AG04450 (cell line): ENCODE results near the gene NXT2. TPM values are rescaled to one million over a fixed set of nuclear protein-coding genes. Genes with fewer than 3 reads are reported as not detected.

Source experiments
- CTCF ChIA-PET: fragments of 300-600, 350-600 bp; formaldehyde crosslinking; extraction: SDS; loops from one replicate; lab custom pipeline; 2022; ENCODE audit warnings: antibody characterized with exemption, inconsistent platforms; lab: Charles Lee
- POLR2A ChIA-PET: fragments of 350-600 bp; formaldehyde crosslinking; extraction: SDS; loops from one replicate; lab custom pipeline; 2021; ENCODE audit warnings: antibody characterized with exemption, inconsistent platforms; lab: Yijun Ruan, JAX
- DNase-seq: peaks from one replicate; pipeline ENCODE4 v3.0.0-alpha.2; 2011; ENCODE audit warnings: low read depth, low spot score
- H3K27ac ChIP-seq: one replicate; pipeline ENCODE4 v1.5.1; 2012; ENCODE audit warnings: low read depth, low read length, control low read depth
- H3K27me3 ChIP-seq: one replicate; pipeline ENCODE4 v1.6.0; 2012; ENCODE audit warnings: low read length; ENCODE audit not compliant: control insufficient read depth, insufficient read depth
- H3K4me3 ChIP-seq: 2 replicates; pipeline ENCODE4 v1.5.1; 2011; ENCODE audit warnings: mild to moderate bottlenecking, low read depth, low read length, control low read depth
- H3K9me3 ChIP-seq: 2 replicates; pipeline ENCODE4 v1.5.1; 2012; ENCODE audit warnings: low read length; ENCODE audit not compliant: control insufficient read depth, insufficient read depth
- polyA plus RNA-seq: library from polyadenylated mRNA; depleted of rRNA; stranded (reverse); fragments of >200 nt; gene quantifications from 2 replicates; pipeline ENCODE4 v1.2.3, GENCODE V29; 2011
- TF ChIP-seq, protein P1 (sequence below): IDR thresholded peaks from 2 replicates; pipeline ENCODE4 v1.5.1; 2011; ENCODE audit warnings: low read depth, low read length, control low read depth, inconsistent platforms

NXT2 gene
- polyA plus RNA-seq, 1 experiment = 10.5 TPM

DNA sequence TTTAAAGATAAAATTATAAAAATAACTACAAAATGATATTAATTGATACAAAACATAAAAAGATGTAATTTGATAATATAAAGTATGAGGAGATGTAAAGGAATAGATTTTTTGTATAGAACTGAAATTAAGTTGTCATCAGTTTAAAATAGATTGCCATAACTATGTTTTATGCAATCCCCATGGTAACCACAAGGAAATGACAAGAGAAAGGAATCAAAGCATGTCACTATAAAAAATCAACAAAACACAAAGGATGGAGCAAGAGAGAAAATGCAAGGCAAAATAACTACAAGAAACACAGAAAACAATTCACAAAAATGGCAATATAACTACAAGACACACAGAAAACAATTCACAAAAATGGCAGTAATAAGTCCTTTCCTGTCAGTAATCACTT, 27.7 kb upstream of the NXT2 start:
- ChIA-PET POLR2A (no interaction called here), CTCF (interaction anchor here (2.1 kb wide), 1 partner anchor 23 kb away, joined by 7 read pairs; no protein-coding TSS in a partner anchor)
- H3K9me3 ChIP-seq = no peaks in the 10 kb centered on the region
- TF ChIP-seq, protein P1, sequence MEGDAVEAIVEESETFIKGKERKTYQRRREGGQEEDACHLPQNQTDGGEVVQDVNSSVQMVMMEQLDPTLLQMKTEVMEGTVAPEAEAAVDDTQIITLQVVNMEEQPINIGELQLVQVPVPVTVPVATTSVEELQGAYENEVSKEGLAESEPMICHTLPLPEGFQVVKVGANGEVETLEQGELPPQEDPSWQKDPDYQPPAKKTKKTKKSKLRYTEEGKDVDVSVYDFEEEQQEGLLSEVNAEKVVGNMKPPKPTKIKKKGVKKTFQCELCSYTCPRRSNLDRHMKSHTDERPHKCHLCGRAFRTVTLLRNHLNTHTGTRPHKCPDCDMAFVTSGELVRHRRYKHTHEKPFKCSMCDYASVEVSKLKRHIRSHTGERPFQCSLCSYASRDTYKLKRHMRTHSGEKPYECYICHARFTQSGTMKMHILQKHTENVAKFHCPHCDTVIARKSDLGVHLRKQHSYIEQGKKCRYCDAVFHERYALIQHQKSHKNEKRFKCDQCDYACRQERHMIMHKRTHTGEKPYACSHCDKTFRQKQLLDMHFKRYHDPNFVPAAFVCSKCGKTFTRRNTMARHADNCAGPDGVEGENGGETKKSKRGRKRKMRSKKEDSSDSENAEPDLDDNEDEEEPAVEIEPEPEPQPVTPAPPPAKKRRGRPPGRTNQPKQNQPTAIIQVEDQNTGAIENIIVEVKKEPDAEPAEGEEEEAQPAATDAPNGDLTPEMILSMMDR = no peak
- no peak overlapping the region for H3K27ac ChIP-seq
- no peak for DNase-seq
- H3K4me3 ChIP-seq = no peak overlapping the region
- no peaks in the 10 kb centered on the region for H3K27me3 ChIP-seq

DNA sequence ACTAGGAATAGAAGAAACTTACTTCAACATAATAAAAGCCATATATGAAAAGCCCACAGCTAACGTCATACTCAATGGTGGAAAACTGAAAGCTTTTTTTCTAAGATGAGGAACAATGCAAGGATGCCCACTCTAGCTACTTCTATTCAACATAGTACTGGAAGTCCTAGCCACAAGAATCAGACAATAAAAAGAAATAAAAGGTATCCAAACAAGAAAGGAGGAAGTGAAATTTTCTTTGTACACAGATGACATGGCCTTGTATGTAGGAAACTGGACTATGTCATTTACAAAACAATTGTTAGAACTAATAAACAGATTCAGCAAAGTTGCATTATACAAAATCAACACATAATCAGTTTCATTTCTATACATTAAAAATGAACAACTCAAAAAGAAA, 25.5 kb upstream of the NXT2 start:
- H3K4me3 ChIP-seq = no peak overlapping the region
- no peaks in the 10 kb centered on the region for H3K27me3 ChIP-seq
- DNase-seq = no peak
- no peak overlapping the region for H3K27ac ChIP-seq
- no peaks in the 10 kb centered on the region for H3K9me3 ChIP-seq
- CTCF ChIA-PET = interaction anchor here (0.5 kb wide), 1 partner anchor 198 kb away, joined by 3 read pairs; no protein-coding TSS in a partner anchor
- POLR2A ChIA-PET = no interaction called here
- TF ChIP-seq, protein P1 = no peak

DNA sequence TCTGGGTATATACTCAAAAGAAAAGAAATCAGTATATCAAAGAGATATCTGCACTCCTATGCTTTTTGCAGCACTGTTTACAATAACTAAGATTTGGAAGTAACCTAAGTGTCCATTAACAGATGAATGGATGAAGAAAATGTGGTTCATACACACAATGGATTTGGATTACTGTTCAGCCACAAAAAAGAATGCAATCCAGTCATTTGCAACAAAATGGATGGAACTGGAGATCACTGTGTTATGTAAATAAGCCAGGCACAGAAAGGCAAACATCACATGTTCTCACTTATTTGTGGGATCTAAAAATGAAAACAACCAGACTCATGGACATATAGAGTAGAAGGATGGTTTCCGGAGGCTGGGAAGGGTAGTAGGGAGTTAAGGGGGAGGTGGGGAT, 17.6 kb upstream of the NXT2 start:
- Histone ChIP-seq H3K9me3 (no peaks in the 10 kb centered on the region), H3K4me3 (no peak overlapping the region), H3K27ac (no peak overlapping the region), H3K27me3 (no peaks in the 10 kb centered on the region)
- POLR2A ChIA-PET = no interaction called here
- DNase-seq = no peak
- TF ChIP-seq, protein P1 = no peak
- CTCF ChIA-PET = no interaction called here

DNA sequence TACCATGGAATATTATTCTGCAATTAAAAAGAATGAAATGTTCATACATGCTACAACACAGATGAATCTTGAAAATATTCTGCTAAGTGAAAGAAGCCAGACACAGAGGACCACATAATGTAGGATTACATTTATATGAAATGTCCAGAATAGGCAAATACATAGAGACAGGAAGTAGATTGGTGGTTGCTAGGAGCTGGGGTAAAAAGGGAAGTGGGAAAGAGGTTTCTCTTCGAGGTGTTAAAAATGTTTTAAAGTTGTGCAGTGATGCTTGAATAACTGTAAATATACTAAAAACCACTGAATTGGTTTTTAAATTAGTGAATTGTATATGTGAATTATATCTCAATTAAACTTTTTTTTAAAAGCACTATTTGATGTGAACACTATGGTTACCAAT, 3.6 kb upstream of the NXT2 start:
- TF ChIP-seq, protein P1 = no peak

DNA sequence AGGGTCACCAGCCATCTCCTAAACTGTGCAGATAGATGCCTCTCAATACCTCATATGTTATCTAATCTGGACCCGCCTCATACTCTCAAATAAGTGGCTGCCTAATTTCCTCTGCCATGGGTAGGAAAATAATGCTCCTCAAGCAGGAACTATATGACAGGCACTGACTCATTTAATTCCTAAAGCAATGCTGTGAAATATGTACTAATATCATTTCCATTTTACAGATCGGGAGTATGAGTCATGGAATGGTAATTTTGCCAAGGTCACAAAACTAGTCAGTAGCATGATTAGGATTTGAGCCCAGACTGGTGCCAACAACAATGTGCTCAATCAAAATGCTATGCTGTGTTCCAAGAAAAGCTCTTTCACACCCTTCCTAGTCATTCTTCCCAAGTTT, 3.0 kb upstream of the NXT2 start:
- Histone ChIP-seq H3K27me3 (no peaks in the 10 kb centered on the region), H3K27ac (no peak overlapping the region), H3K4me3 (no peak overlapping the region), H3K9me3 (no peaks in the 10 kb centered on the region)
- no peak for DNase-seq
- TF ChIP-seq, protein P1 = no peak
- CTCF ChIA-PET = no interaction called here
- POLR2A ChIA-PET = no interaction called here

More for the DNA sequence above, 3.6 kb upstream of the NXT2 start:
- Histone ChIP-seq H3K27ac (no peak overlapping the region), H3K27me3 (no peaks in the 10 kb centered on the region), H3K4me3 (no peak overlapping the region), H3K9me3 (no peaks in the 10 kb centered on the region)
- ChIA-PET CTCF (no interaction called here), POLR2A (no interaction called here)
- DNase-seq = no peak
